IMR-90 (cell line): ENCODE measurements around the gene MFAP3.

Experiments used
- BHLHE40 ChIP-seq: fragments of 150-350 bp; IDR thresholded peaks from 2 replicates; pipeline ENCODE4 v1.6.1; 2016; ENCODE audit warnings: mild to moderate bottlenecking, low read depth, low read length
- CEBPB ChIP-seq: IDR thresholded peaks from 2 replicates; pipeline ENCODE4 v1.6.1; 2012; ENCODE audit warnings: low read depth, low read length, improper control_type of control experiment
- ELK1 ChIP-seq: fragments of 150-350 bp; IDR thresholded peaks from 2 replicates; pipeline ENCODE4 v1.6.1; 2016; ENCODE audit warnings: low read depth, mild to moderate bottlenecking, low read length, moderate library complexity, borderline replicate concordance
- FOS ChIP-seq: fragments of 150-350 bp; IDR thresholded peaks from 2 replicates; pipeline ENCODE4 v1.6.1; 2016; ENCODE audit warnings: low read depth, low read length
- MAFK ChIP-seq: IDR thresholded peaks from 2 replicates; pipeline ENCODE4 v1.6.1; 2012; ENCODE audit warnings: low read depth, low read length, improper control_type of control experiment
- MAZ ChIP-seq: IDR thresholded peaks from 2 replicates; pipeline ENCODE4 v1.6.1; 2012; ENCODE audit warnings: low read depth, mild to moderate bottlenecking, low read length, improper control_type of control experiment, moderate library complexity, borderline replicate concordance
- MXI1 ChIP-seq: IDR thresholded peaks from 2 replicates; pipeline ENCODE4 v1.6.1; 2012; ENCODE audit warnings: low read depth, mild to moderate bottlenecking, low read length, moderate library complexity, borderline replicate concordance
- POLR2A ChIP-seq: IDR thresholded peaks from 2 replicates; pipeline ENCODE4 v1.6.1; 2012; ENCODE audit warnings: mild to moderate bottlenecking, low read depth, low read length
- RAD21 ChIP-seq: IDR thresholded peaks from 2 replicates; pipeline ENCODE4 v1.6.1; 2012; ENCODE audit warnings: low read length, improper control_type of control experiment
- RCOR1 ChIP-seq: IDR thresholded peaks from 2 replicates; pipeline ENCODE4 v1.6.1; 2012; ENCODE audit warnings: mild to moderate bottlenecking, low read length, improper control_type of control experiment; ENCODE audit not compliant: insufficient replicate concordance
- RFX5 ChIP-seq: IDR thresholded peaks from 2 replicates; pipeline ENCODE4 v1.8.0; 2012; ENCODE audit warnings: low read depth, mild to moderate bottlenecking, low read length, moderate library complexity
- SMC3 ChIP-seq: fragments of 150-350 bp; IDR thresholded peaks from 2 replicates; pipeline ENCODE4 v1.6.1; 2016; ENCODE audit warnings: low read depth, mild to moderate bottlenecking, antibody characterized with exemption, low read length, moderate library complexity
- USF2 ChIP-seq: fragments of 150-350 bp; IDR thresholded peaks from 2 replicates; pipeline ENCODE4 v1.6.1; 2017; ENCODE audit warnings: mild to moderate bottlenecking, antibody characterized with exemption, low read length, low read depth
- TF ChIP-seq, protein P1 (sequence below): conservative IDR thresholded peaks from 2 replicates; pipeline ENCODE4 v1.5.1; 2012; ENCODE audit warnings: mild to moderate bottlenecking, low read depth, low read length, improper control_type of control experiment

GRCh38 chr5:154065971-154066370, 27.2 kb downstream of the MFAP3 start:
- TF ChIP-seq, protein P1, sequence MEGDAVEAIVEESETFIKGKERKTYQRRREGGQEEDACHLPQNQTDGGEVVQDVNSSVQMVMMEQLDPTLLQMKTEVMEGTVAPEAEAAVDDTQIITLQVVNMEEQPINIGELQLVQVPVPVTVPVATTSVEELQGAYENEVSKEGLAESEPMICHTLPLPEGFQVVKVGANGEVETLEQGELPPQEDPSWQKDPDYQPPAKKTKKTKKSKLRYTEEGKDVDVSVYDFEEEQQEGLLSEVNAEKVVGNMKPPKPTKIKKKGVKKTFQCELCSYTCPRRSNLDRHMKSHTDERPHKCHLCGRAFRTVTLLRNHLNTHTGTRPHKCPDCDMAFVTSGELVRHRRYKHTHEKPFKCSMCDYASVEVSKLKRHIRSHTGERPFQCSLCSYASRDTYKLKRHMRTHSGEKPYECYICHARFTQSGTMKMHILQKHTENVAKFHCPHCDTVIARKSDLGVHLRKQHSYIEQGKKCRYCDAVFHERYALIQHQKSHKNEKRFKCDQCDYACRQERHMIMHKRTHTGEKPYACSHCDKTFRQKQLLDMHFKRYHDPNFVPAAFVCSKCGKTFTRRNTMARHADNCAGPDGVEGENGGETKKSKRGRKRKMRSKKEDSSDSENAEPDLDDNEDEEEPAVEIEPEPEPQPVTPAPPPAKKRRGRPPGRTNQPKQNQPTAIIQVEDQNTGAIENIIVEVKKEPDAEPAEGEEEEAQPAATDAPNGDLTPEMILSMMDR = no peak
- TF ChIP-seq RFX5 (no peak), SMC3 (no peak), USF2 (no peak), POLR2A (no peak), RAD21 (no peak), MAFK (no peak), ELK1 (no peak), MAZ (no peak), MXI1 (no peak), CEBPB (no peak), RCOR1 (no peak), BHLHE40 (no peak), FOS (no peak)
